Measurements from ENCODE around the gene FOXN1.

GRCh38 chr17:28494445-28495188 is 11.5 kb upstream of the FOXN1 start:
- TF ChIP-seq YY1 (IDR thresholded peaks at IDR 0.05; ENCODE audit: insufficient read depth, insufficient read length) (no peak), SUZ12 (IDR thresholded peaks at IDR 0.05; ENCODE audit: extremely low read depth, insufficient read depth, insufficient read length) (no peak), ZNF274 (IDR thresholded peaks at IDR 0.05; ENCODE audit: low read depth, low read length) (no peak)

Data from NT2/D1 (cell line).